ENCODE data around the gene PTAFR.

The PTAFR gene

GRCh38 chr1:28190337-28190979 is 14.0 kb upstream of the PTAFR start:
- H2AFZ ChIP-seq (ENCODE audit: low read length) = no peak overlapping the region
- no peak for DNase-seq

DNA sequence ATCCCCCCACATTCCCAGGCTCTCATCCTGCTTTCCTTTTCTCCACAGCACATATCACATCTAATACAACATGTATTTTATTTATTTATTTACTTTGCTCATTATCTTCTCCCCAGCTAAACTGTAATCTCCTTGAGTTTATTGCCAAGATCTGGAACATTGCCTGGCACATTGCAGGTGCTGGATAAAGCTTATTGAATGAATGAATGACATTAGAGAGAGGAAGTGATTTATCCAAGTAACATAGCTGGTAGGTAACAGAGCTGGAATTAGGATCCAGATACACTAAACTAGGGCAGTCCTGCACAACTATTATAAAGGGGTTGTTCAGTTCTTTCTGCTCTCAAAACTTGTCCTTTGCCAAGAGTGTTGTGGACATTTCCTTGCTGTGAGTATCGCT is 8.6 kb upstream of the PTAFR start:
- Histone ChIP-seq H4K20me1 (ENCODE audit: insufficient read depth, low read length) (no peaks in the 10 kb centered on the region), H3K4me2 (ENCODE audit: low read depth, low read length) (no peak overlapping the region), H3K36me3 (replicated peaks; ENCODE audit: insufficient read depth, low read length) (no peaks in the 10 kb centered on the region), H2AFZ (ENCODE audit: low read length) (no peak overlapping the region), H3K27me3 (replicated peaks; ENCODE audit: insufficient read depth, low read length) (no peaks in the 10 kb centered on the region), H3K9me2 (replicated peaks; ENCODE audit: insufficient read depth, low read length) (no peaks in the 10 kb centered on the region), H3K9me3 (replicated peaks; ENCODE audit: insufficient read depth, low read length) (no peaks in the 10 kb centered on the region), H3F3A (ENCODE audit: insufficient read depth, low read length) (no peaks in the 10 kb centered on the region), H3K27ac (ENCODE audit: low read length) (no peak overlapping the region), H3K9ac (ENCODE audit: low read length) (no peak overlapping the region), H3K4me3 (ENCODE audit: low read length) (no peak overlapping the region), H3K79me2 (ENCODE audit: low read length) (no peaks in the 10 kb centered on the region), H3K4me1 (ENCODE audit: low read length) (no peaks in the 10 kb centered on the region)
- no peak for DNase-seq
- TF ChIP-seq CTCF (IDR thresholded peaks at IDR 0.05; ENCODE audit: low read length) = no peak
- TF ChIP-seq EZH2 (optimal IDR thresholded peaks at IDR 0.05; ENCODE audit: low read depth, low read length) = no peak

More at GRCh38 chr1:28190337-28190979, 14.0 kb upstream of the PTAFR start:
- Histone ChIP-seq H3K27me3 (replicated peaks; ENCODE audit: insufficient read depth, low read length) (no peaks in the 10 kb centered on the region), H3K4me1 (ENCODE audit: low read length) (no peaks in the 10 kb centered on the region), H3K9ac (ENCODE audit: low read length) (no peak overlapping the region), H3K36me3 (replicated peaks; ENCODE audit: insufficient read depth, low read length) (no peaks in the 10 kb centered on the region), H3K79me2 (ENCODE audit: low read length) (no peaks in the 10 kb centered on the region), H3K27ac (ENCODE audit: low read length) (no peak overlapping the region), H3F3A (ENCODE audit: insufficient read depth, low read length) (no peaks in the 10 kb centered on the region), H3K4me2 (ENCODE audit: low read depth, low read length) (no peak overlapping the region), H3K9me3 (replicated peaks; ENCODE audit: insufficient read depth, low read length) (no peaks in the 10 kb centered on the region), H4K20me1 (ENCODE audit: insufficient read depth, low read length) (no peaks in the 10 kb centered on the region), H3K4me3 (ENCODE audit: low read length) (no peak overlapping the region), H3K9me2 (replicated peaks; ENCODE audit: insufficient read depth, low read length) (no peaks in the 10 kb centered on the region)
- no peak for TF ChIP-seq CTCF (IDR thresholded peaks at IDR 0.05; ENCODE audit: low read length)
- no peak for TF ChIP-seq EZH2 (optimal IDR thresholded peaks at IDR 0.05; ENCODE audit: low read depth, low read length)
- no peak for TF ChIP-seq EZH2phosphoT487 (IDR thresholded peaks at IDR 0.05; ENCODE audit: low read length)

- Histone ChIP-seq H3K9ac (ENCODE audit: low read length) (no peak overlapping the region), H3K4me1 (ENCODE audit: low read length) (no peaks in the 10 kb centered on the region), H3K9me3 (replicated peaks; ENCODE audit: insufficient read depth, low read length) (no peaks in the 10 kb centered on the region), H4K20me1 (ENCODE audit: insufficient read depth, low read length) (no peaks in the 10 kb centered on the region), H3K27me3 (replicated peaks; ENCODE audit: insufficient read depth, low read length) (no peaks in the 10 kb centered on the region), H3K79me2 (ENCODE audit: low read length) (no peaks in the 10 kb centered on the region), H3K4me3 (ENCODE audit: low read length) (no peak overlapping the region), H2AFZ (ENCODE audit: low read length) (no peak overlapping the region), H3K4me2 (ENCODE audit: low read depth, low read length) (no peak overlapping the region), H3K27ac (ENCODE audit: low read length) (no peak overlapping the region), H3K36me3 (replicated peaks; ENCODE audit: insufficient read depth, low read length) (no peaks in the 10 kb centered on the region), H3F3A (ENCODE audit: insufficient read depth, low read length) (no peaks in the 10 kb centered on the region), H3K9me2 (replicated peaks; ENCODE audit: insufficient read depth, low read length) (no peaks in the 10 kb centered on the region)
- TF ChIP-seq CTCF (IDR thresholded peaks at IDR 0.05; ENCODE audit: low read length) (no peak), EZH2phosphoT487 (IDR thresholded peaks at IDR 0.05; ENCODE audit: low read length) (no peak), EZH2 (optimal IDR thresholded peaks at IDR 0.05; ENCODE audit: low read depth, low read length) (no peak)
- DNase-seq = no peak
Observed at GRCh38 chr1:28180306-28181305, 4.1 kb upstream of the PTAFR start.
